HG03066 (cell line): ENCODE measurements around the gene HIVEP3.

Source experiments
- ATAC-seq: cut with Tn5 transposase; IDR thresholded peaks from one replicate; pipeline ENCODE4 v1.9.1; 2021; ENCODE audit warnings: low read depth; ENCODE audit not compliant: unreplicated experiment

Gene HIVEP3

DNA sequence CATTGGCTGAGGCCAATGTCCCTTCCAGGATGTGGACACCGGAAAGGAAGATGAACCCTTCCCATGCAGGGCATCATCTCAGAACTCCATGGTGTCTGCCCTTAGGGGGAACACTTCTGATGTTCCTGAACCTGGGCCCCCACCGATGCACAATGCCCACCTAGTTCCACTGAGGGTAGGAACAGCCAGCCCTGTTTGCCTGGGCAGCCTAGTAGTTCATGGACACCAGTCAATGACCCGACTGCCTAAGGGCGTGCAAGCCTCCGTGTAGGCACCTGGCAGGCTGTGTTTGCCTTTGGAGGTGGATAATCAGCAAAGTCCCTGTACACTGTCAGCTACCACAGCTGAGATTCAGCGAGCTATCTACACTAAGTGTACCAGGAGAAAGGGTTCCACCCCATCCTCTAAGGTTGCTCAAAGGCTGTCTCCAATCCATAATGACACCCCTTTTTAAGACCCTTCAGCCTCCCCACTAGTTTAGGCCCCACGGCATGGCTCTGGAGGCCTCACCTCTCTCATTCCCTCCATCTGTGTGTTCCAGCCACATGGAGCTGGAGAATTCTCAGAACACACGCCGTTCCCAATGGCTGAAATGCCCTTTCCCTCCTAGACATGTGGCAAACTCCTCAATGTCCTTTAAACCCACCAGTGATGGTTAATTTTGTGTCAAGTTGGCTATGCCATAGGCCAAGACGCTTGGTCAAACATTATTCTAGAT is 309.4 kb downstream of the HIVEP3 start:
- no peak for ATAC-seq

DNA sequence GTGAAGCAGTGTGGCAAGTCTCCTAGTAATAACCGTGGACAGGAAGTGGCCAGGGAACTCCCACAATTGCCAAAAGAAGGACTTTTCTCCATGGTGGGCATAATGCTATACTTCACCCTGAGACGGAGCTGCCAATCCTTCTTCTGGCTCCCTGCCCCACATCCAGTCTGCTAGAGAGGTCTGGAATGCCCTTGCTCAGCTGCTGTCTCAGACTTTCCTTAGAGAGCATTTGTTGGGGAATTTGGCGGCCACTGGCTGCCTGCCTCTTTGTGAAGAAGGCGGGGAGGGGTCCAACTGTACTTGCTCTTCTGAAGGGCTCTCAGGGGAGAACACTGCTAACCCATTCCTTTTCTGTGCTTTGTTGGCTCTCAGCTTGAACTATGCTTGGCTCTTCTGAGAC is 310.5 kb downstream of the HIVEP3 start:
- ATAC-seq: no peak

DNA sequence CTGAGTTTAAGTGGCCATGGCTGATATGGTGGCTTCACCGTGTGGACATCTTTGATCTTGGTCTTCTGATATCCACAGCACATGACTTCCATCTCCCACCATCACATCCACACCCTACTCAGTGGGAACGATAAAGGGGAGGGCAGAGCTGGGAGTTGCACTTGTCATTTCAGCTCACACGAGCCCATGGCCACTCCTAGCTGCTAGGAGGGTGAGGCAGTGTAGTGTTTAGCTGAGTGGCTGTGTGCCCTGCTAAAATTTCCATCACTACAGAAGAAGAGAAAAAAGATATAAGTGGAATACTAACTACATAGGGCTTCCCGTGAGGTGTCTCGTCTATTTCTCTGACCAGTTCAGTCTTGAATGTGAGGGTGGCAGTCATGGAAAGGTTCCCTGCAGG is 310.9 kb downstream of the HIVEP3 start:
- no peak for ATAC-seq

DNA sequence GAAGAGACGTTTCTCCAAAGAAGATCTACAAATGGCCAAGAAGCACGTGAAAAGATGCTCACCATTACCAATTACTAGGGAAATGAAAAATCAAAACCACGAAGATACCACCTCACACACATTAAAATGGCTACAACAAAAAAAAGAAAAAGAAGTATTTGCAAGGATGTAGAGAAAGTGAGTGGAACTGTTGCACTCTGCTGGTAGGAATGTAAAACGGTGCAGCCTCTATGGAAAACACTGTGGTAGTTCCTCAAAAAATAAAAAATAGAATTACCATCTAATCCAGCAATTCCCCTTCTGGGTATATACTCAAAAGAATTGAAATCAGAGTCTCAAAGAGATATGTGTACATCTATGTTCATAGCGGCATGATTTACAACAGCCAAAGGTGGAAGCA is 318.8 kb downstream of the HIVEP3 start:
- no peak for ATAC-seq

DNA sequence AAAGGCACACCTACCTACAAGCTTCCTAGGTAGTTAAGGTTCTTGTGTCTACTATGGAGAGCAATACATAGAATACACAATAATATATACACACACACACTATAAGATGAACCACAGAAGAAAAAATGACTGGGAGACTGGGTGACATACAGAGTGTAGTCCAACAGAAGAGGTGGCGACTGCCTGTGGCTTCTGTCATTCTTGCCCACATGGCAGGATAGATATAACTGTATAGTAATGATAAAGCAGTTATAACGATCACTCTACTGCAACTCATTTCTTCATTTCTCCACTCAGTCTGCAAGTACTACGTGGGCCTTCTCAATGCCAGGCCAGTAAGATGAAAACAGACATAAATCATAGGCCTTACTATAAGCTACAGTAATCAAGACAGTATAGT is 320.4 kb downstream of the HIVEP3 start:
- ATAC-seq: no peak

DNA sequence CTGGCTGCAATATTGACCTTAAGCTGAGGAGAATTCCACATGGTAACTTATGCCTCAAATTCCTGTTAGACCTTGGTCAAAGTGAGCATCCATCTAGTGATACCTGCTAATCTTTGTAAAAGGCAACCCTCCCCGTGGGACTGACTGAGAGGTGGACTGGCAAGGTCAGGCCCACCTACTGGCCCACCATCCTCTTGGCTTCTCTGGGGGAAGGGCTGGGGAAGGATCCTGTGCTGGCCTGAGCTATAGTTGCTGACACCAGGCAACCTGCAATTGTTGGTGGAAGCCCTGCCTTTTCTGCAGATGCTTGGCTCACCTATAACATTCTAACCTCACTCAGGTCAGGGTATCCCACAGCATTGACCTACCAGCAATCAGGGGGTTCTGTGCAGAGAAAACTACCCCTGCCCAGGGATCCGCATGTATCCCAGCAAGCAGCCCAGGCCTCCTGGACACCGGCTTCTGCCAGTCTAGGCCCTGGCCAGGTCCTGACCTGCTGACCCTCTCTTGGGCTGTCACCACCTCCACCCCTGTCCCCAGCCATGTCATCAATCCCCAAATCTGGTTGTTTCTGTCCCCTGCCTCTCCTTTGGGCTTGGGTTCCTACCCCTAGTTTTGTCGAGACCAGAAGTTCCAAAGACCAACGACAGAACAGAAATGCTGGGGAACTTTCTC is 326.1 kb downstream of the HIVEP3 start:
- ATAC-seq: no peak

DNA sequence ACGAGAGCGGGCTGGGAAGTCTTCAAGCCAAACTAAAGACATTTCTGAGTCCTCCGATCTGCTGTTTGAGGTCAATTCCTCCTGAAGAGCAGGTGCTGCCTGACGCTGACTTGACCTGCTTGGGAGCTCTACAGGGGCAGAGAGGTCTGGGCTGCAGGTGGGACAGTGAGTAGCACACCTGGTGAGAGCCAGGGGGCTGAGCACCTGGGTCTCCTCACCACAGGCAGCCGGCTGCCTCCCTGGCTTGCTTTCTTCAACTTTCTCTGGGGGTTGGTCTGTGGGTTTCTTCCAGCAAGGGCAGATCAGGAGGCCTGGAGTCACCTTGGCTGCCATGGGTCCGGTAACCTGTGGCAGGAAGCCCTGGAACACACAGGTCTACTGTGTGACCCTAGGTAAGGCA is 326.8 kb downstream of the HIVEP3 start:
- no peak for ATAC-seq

DNA sequence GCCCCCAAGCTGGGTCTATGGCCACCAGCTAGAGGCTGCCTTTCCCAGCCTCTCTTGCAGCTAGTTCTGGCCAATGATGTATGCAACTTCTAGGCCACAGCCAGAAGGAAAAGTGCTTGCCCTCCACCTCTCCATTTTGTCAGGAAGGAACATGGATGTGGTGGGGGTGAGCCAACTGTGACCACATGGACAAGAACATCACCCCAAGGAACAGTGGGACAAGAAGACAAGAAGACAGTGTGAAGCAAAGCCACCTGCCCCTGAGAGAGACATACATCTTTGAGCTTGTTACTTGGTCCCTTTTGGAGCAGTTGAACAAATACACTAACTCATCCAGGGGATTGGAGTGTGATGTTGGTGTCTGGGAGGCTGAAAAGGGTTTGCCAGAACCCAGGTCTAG is 328.4 kb downstream of the HIVEP3 start:
- ATAC-seq: no peak

DNA sequence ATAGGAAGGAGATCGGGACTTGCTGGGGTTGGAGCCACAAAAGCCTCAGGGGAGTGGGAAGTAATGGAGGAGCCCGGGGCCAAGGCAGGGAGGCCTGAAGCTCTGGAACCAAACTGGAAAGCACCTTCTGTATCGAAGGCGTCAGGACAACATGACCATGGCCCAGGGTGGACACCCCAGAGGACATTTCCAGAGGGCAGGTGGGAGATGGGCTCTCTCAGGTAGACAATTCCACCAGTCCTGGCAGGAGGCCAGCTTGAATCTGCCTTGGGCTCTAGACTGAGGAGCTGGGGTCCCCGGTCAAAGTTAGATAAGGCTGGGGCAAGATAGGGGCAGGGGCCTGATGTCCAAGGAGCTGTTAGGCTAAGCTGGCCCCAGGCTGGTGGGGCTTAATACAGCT is 329.3 kb downstream of the HIVEP3 start:
- ATAC-seq: no peak

DNA sequence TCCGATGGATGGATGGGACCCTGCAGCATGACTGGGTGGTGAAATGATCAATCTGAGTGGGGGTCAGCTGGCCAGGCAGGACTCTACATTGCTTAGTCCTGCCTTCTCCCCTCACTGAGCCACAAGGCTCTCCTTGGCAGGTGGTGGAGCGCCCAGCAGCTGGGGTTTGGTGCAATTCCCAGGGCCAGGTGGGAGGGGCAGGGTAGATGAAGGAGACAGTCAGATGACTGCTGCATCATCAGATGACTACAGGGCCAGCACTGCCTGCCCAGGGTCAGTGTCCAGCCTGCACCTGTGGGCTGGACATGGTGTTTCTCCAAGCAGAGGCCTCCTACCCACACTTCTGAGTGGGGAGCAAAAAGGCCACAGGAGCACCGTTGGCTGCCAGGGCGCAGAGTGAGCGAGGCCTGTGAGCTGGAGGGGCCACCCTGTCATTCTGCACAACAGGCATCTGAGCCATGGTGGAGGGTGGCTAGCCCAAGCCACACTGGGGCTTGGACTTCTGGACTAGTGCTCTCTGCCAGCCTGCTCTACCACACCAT is 330.3 kb downstream of the HIVEP3 start:
- no peak for ATAC-seq

DNA sequence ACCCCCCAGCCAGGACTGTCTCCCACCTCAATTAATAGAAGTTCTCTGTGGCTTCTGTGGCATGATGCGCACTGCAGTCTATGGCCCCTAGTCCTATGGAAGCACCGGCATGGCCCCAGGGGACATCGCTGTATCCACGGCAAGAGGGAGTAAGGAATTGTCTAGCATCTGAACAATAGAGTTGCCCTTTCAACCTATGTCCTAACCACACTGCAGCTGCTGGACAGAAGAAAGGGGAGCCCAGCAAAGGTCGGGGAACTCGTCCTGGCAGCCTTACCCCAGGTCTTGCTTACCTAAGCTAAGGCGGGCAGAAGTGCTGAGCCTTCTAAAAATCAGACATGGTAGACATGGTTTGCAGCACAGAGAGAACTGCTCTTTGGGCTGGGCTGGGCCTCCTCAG is 330.9 kb downstream of the HIVEP3 start:
- ATAC-seq: no peak

DNA sequence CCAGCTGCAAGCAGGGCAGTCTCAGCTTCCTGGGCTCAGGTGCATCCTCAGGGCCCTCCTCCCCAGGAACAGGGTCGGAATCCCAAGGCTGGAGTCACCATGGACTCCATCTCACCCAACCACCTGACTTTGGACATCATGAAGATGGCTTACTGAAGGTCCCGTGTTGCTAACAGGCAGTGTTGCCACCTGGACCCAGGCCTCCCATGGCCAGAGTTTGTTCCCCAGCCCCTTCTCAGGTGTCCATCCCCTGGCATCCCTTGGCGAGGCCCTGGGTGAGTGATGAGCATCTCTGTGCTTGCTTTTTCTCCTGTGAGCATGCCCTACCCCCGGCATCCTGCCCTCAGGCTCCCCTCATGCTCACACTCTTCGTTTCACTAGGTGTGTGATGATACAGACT is 332.5 kb downstream of the HIVEP3 start:
- ATAC-seq: no peak

DNA sequence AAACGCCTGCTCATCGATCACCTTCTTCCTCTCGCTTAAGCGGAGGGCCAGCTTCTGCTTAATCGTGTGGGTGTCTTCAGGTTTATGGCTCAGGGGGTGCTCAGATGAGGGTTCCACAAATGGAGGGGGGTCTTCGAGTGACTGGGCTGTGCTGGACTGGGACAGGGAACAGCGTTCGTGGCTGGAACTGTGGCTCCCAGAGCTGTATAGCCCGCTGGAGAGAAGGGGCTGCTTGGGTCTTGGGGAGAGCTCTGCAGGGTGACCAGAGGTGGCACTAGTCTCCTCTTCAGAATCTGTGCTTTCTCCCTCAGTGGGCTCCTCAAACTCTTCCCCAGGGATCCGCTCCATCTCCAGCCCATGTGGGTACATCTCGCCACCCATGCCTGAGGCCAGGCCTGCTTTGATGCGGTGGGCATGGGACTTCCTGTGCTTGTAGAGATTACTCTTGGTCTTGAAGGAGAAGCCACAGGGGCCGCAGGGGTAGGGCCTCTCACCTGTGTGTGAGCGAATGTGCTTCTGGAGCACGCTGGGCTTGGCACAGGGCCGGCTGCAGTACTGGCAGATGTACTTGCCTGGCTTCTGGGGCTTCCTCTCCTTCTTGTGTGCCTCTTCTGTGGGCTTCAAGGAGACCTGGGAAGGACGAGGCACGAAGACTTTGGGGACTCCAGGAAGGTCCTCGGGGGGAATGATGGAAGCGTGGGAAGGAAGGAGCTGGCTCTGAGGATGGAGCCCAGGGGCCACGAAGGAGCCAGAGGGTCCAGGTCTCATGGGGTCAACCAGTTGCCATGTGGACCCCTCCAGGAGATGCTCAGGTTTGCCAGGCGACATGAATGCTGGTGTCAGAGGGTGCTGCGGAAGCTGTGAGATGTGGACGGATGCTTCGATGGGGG is 334.8 kb downstream of the HIVEP3 start:
- no peak for ATAC-seq

DNA sequence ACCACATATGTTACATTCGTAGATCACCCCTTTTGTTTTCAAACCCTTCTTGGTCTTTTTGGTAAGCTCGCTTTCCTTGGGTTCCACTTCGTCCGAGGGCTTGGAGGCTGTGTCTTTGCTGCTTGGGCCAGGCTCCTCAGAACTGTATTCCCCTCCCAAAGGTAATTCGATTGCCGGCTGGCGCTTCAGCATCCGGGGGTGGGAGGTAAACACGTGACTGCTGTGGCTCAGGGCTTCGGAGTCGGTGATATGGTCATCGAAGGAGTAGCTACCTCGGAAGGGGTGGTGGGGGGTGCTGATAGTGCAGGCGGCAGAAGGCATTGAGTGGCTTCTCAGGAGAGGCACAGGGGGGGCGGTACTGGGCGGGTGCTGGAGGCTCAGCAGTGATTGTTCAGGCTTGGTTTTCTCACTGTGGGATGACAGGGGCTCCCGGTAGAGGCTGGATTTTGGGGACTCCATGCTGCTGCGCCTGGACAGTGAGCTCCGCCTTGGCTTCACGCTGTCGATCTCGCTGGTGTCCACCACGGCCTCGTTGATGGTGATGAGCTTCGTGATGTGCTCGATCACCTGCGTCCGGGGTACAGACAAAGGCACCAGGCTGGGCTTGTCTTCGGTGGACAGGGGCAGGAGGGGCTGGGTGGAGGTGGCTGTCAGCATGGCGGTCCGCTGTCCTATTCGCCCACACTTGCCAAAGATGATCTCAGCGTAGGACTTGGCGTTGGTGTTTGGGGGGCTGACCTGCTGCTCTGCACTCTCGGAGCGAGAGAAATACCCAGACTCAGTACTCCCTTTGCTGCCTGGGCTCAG is 335.7 kb downstream of the HIVEP3 start:
- no peak for ATAC-seq

DNA sequence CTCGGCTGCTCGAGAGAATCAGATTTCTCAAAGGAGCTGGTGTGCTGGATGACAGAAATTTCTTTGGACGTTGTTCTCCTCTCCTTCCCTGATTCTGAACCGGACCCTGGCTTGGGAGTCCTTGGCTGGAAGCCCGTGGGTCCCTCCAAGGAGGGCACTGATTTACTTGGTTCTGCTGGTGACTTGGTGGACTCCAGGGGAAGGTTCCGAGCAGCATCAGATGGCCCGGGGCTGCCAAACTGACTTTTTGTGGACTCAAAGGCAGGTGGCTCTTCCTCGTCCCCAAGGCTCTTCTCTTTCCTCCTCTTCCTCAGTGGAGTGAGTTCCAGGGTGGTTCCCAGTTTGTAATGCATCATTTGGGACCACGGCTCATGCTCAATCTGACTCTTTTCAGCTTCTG is 336.4 kb downstream of the HIVEP3 start:
- ATAC-seq: no peak

DNA sequence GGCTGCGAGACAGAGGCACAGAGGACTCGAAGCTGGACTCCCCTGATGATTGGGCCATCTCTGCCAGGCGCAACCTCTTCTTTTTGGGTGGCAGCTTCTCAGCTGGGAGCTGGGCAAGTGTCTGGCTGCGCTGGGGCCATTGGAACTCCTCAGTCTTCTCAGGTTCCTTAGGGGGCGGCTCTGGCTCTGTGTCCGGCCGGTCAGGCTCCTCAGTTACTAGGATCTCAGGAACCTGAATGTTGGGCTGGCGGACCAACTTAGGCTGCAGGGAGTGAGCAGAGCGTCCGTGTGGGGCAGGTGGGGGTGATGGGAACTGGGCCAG is 336.8 kb downstream of the HIVEP3 start:
- no peak for ATAC-seq

DNA sequence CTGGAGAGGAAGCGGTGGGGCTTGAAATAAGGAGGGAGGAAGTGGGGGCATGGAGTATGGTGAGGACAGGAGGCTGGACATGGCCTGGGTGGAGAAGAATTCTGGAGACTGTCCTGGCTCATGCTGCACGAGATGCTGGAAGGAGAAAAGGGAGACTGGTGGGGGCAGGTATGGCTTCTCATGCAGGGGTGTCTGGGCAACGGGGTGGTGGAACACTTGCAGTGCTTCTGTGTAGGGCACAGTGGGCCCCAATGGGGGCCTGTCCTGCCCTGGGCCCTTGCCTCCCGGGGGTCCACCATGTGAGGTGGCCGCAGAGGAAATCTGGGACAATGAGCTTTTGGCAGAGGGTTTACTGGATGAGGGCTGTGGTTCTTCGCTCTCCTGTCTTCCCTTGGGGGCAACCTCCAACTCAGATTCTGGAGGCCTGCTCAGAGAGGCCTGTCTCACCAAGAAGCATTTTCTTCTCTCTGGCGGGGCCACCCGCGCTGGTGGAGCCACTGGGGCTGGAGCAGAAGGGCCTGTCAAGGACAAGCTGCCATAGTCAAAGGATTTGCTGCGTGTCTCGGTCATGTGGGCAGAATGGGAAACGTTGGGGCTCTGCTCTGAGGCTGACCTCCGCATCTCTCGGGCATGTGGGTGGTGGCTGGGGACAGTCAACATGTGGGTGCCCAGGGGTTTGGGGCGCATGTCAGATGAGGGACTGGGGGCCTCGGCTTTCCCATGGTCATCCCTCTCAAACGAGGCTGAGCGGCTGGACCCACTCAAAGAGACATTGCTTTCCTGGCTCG is 337.3 kb downstream of the HIVEP3 start:
- no peak for ATAC-seq

DNA sequence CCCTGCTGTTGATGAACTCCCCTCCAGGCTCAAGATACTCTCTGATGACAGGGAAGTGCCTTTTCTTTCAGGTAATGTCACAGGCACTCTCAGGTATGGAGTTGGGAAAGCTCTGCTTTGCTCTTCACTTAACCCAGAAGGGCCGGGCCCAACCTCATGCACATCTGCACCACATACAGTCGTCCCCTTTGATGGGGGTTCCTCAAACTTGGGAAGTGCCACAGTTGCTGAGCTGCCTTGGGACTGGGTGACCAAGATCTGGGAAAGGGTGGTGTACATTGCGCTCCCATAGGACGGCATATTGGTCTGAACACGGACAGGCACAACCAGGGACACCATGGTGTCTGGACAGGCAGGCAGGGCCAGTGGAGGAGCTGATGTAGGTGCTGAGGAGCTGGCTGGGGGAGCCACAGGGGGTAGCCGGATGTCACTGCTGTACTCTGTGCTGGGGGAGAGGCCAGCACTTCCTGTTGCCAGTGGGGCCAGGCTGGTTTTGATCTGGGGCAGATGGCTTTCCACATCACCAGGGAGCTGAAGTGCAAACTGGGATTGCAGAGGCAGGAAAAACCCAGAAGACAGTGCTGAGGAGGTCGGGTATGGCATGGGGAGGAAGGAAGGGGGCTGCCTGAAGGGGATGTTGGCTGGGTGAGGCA is 338.1 kb downstream of the HIVEP3 start:
- ATAC-seq: no peak

DNA sequence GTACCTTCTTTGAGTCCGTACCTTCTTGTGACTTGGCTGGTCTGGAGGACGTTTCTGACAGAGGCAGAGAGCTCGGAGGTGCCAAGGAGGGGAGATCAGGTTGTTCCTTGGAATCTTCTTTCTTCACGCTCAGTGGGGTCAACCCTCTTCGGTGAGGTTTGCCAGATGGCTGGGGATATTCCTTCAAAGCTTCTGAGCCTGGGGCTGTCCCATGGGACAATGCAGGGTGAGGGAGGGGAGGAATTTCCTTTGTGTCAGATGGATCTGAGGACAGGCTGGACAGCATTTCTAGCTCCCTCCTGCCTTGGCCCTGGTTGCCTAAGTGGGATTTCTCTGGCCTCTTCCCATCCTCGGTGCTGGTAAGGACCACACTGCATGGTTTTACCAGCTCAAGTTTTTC is 338.7 kb downstream of the HIVEP3 start:
- no peak for ATAC-seq
